Islet precursor cell (in vitro differentiated cells): ENCODE results near the gene CD27.
A peak's percentile ranks its signal among the peaks of the same experiment; 100 is the strongest.
"Not testable (repeated sequence)": the region's sequence is repeated elsewhere in the genome, so short reads cannot be mapped to it uniquely, and the experiment has no call there.

Source experiments
- DNase-seq: peaks from one replicate; pipeline ENCODE4 v3.0.0-alpha.2; 2018

CD27 gene

DNA sequence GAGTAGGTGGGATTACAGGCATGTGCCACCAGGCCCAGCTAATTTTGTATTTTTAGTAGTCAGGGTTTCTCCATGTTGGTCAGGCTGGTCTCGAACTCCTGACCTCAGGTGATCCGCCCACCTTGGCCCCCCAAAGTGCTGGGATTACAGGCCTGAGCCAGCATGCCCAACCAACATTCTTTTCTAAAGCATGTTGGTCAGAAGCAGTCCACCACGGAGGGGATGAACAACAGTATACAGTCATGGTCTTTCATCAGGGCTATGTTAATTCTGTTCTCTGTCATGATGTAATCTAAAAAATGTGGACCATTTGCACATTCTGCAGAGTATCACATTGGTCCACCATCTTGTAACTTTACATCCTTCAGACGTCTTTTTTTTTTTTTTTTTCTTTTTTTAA is 44.7 kb downstream of the CD27 start:
- DNase-seq = no peak

DNA sequence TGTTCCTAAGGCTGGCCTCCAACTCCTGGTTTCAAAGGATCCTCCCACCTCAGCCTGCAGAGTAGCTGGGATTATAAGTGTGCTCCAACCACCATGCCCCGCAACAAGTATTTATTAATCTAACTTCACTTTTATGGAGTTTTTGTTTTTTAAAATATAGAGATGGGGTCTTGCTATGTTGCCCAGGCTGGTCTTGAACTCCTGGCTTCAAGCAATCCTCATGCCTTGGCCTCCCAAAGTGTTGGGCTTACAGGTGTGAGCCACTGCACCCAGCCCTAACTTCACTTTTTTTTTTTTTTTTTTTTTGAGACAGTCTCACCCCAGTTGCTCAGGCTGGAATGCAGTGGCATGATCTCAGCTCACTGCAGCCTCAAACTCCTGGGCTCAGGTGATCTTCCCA is 45.9 kb downstream of the CD27 start:
- DNase-seq = not testable (repeated sequence)

DNA sequence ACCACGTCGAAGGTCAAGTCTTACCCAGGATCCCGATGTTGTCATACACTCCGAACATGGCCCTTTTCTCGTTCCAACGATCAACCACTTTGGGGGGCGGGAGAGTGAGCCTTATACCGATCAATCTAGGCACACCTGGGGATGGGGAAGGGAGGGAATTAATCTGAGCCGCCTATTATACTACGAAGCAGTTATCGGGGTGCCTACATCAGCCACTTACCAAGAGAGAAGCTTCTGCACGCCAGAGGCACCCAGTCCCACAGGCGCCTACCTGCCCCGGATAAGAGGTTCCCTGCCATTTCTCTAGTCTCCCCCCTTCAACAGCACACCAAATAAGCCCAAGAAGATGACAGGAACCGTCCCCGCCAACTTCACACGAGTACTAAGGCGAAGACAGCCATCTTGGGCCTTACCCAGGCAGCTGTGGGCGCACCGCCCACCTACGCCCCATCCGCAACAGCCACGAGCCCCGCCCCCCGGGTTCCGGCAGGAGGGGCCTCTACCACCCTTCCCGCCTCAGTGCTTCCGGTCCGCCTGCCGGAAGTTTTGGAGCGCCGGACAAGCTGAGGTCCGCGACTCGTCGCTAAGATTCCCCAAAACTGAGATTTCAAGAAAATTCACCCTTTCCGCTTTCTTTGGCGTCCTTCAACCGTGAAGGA is 48.2 kb downstream of the CD27 start, which contains the start of gene MRPL51:
Gene MRPL51 (minus strand): TSS at position 425 of the 659 bp plus-strand sequence. CDS start 126 bp downstream, at position 299.
- DNase-seq = peak; percentile 99

DNA sequence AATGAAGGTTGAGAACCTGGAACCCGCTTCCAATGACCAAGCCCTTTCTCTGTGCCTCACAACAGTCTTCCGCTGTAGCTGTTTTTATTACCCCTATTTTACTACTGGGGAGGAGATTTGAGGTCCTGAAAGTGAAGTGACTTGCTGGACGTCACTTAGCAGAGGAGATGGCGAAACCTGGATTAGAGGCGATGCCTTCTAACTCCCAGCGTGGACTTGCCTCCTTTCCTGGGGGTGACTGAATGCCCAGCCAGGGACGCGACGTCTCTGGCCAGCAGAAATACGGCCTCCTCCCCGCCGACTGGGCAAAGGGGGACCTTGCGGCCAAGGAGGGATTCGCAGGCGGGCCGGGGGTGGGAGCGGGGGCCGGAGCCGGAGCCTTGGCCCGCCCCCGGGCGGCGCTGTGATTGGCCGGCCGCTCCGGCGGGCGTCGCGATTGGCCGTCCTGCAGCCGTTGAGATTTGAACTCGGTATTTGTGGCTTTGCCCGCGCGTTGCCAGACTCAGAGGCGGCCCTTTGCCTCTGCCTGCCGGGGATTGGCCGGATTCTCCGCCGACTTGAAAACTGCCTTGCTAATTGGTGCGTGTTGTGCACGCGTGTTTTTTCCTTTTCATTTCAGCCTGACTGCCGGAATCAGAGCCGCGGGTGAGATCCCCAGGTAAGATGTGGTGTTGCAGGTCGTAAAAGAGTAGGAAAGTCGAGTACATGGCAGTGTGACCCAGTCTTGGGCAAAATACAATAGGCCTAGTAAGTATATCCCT is 48.9 kb downstream of the CD27 start, which contains the start of gene NCAPD2:
Gene NCAPD2 (plus strand): TSS at position 606 of the 761 bp plus-strand sequence. CDS start 997 bp downstream, outside the sequence.
- DNase-seq = peak; percentile 100

DNA sequence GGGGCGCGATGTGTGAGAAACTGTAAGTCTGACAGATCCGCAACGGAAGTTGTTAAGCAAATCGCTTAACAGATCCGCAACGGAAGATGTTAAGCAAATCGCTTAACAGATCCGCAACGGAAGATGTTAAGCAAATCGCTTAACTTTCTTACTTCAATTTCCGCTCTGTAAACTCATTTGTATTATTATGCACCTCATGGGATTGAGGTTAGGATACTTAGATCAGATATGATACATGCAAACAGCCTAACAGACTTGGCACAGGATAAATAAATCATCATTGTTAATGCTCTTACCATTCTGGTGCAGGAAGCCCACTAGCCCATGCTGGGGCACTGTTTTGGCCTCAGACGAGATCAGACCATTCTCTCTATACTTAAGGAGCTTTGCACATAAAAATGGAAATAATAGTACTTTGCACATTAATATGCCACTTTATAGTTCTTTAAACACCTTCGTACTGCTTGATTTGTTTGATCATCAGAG is 49.5 kb downstream of the CD27 start:
- DNase-seq = no peak

DNA sequence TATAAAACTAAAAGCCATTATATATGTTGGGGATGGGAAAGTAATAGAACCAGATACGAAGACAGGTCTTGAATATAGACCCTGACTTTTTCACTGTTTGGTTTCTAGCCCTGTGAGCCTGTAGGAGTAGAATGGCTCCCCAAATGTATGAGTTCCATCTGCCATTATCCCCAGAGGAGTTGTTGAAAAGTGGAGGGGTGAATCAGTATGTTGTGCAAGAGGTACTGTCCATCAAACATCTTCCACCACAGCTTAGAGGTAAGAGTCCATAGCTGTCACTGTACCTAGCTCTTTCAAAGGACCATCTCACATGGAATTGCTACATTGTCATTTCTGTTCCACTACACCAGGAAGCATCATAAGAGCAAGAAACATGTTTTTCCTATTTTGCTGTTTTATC is 50.2 kb downstream of the CD27 start:
- no peak for DNase-seq

DNA sequence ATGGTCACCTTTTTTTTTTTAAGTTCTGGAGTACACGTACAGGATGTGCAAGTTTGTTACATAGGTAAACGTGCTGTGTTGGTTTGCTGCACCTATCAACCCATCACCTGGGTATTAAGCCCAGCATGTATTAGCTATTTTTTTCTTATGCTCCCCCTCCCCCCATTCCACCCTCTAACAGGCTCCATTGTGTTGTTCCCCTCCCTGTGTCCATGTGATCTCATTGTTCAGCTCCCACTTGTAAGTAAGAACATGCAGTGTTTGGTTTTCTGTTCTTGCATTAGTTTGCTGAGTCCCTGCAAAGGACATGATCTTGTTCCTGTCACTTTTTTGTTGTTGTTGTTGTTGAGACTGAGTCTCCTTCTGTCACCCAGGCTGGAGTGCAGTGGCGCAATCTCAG is 52.5 kb downstream of the CD27 start:
- DNase-seq = not testable (repeated sequence)

DNA sequence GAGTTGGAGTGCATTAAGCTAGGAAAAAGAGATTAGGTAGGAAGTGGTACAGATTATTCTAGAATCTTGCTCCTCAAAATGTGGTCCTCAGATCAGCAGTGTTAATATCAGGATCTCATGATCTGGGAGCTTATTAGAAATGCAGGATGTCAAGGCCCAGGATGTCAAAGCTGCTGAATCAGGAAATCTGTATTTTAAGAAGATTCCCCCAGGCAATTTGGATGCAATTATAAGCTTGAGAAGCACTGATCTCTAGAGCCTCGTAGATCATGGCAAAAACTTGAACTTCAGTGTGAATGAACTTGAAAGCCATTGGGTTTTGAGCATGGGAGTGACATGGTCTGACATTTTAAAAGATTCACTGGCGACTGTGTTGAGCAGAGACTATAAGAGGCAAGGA is 55.7 kb downstream of the CD27 start:
- DNase-seq = no peak
